ENCODE results near the gene NPS. TPM values are rescaled to one million over a fixed set of nuclear protein-coding genes. Genes with fewer than 3 reads are reported as not detected.

Gene NPS, protein sequence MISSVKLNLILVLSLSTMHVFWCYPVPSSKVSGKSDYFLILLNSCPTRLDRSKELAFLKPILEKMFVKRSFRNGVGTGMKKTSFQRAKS
- not detected in 2 replicates for total RNA-seq (2014; rRNA removed; shearing (Covaris generic))
- not detected in 2 replicates for polyA plus RNA-seq (2015; cell fraction: cytosol; rRNA removed)
- not detected in 2 replicates for polyA plus RNA-seq (2015; cell fraction: nucleus; rRNA removed)

DNA sequence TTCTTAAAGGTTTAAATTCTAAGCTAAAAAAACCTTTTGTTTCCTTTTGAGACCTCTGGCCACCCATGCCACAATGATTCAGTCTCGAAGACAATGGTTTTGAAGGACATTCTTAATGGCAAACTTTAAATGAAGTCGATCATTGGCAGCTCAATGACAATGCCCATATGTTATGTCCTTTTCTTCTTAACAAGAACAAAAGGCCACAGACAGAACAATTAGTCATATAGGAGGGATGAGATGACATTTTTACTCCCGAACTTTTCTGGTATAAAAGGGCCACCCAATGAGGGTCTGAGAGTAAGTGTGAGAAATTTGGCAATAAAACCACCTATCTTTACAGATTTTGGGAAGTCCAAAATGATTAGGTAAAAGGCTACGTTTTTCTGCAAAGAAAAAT is at the start of gene NPS:
TSS of gene NPS (plus strand) at position 301 of the 400 bp plus-strand sequence. CDS start at position 361, 60 bp downstream.
- in situ Hi-C loops (cut with HindIII; ENCODE audit: low pct_unique_long_range_greater_than_20kb, low sequenced_read_pairs): no loop called here
- no peak for DNase-seq (ENCODE audit: low read depth, low spot score)

DNA sequence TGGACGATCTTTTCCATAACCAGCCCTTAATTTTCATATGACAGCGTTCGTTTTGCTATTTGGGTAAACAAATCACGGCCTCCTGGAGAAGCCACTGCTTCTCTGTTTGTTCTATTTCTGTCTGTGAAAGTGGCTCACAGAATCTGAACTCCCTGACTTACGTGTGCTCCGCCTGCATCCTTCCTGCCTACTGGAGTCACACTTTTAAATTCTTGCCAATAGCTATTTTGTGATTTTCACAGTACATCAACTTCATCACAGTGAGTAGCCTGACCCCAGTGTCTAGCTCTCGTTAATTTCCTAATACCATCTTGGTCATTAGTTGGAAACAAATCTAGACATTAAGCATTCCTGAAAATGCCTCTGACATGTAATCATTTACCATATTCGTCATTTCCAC is 49.0 kb upstream of the NPS start:
- no peak for DNase-seq (ENCODE audit: low read depth, low spot score)
- in situ Hi-C loops (cut with HindIII; ENCODE audit: low pct_unique_long_range_greater_than_20kb, low sequenced_read_pairs): no loop called here

DNA sequence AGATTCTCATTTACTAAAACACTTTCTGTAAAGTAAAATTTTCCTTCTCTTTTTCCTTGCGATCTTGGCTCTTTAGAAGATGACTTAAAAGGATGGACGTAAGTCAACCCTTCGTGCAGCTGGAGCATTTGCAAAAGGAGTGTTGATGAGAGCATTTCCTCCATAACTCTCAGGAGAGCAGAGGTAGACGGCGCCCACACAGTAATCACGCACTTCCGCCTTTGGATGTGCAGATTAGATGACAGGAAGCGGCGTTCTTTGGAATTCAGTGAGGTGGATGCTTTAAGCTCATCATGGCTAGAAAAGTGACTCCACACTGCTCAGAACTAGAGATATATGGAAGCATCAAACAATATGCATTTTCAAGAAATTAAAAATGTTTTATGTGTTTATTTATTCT is 43.0 kb upstream of the NPS start:
- in situ Hi-C loops (cut with HindIII; ENCODE audit: low pct_unique_long_range_greater_than_20kb, low sequenced_read_pairs): no loop called here
- no peak for DNase-seq (ENCODE audit: low read depth, low spot score)

DNA sequence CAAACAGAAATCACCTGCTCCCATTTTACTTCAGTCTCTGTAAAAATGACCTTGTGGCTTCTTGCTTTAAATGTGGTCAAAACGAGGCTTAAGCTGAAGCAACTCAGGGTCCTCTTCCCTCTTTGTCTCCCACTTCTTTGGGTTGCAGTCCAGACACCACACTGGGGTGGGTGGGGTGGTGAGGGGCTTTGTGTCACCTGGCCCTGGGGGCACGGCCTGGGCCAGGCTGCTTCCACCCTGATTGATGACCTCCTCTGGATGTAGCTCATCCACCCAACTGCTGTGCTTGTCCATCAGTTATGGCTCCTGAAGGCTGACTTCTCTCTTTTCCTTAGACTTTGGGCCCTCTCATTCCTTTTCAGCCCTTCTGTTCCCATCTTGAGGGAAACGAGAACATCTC is 26.8 kb upstream of the NPS start:
- in situ Hi-C loops (cut with HindIII; ENCODE audit: low pct_unique_long_range_greater_than_20kb, low sequenced_read_pairs): no loop called here

DNA sequence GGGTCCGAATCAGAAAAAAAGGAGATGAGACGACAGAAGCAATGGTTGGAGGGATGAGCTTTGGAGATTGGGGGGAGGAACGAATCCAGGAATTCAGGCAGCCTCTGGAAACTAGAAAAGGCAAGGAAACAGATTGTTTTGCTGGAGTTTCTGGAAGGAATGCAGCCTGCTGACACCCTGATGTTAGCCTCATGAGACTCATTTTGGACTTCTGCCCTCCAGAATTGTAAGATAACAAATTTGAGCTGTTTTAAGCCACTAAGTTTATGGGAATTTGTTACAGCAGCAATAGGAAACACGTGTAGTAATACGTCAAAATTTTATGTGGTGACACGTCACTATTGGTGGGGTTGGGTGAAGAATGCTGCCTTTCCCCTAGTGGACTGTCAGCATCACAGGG is 25.6 kb upstream of the NPS start:
- in situ Hi-C loops (cut with HindIII; ENCODE audit: low pct_unique_long_range_greater_than_20kb, low sequenced_read_pairs): no loop called here
- DNase-seq (ENCODE audit: low read depth, low spot score): no peak

More for the DNA sequence above, 26.8 kb upstream of the NPS start:
- no peak for DNase-seq (ENCODE audit: low read depth, low spot score)

DNA sequence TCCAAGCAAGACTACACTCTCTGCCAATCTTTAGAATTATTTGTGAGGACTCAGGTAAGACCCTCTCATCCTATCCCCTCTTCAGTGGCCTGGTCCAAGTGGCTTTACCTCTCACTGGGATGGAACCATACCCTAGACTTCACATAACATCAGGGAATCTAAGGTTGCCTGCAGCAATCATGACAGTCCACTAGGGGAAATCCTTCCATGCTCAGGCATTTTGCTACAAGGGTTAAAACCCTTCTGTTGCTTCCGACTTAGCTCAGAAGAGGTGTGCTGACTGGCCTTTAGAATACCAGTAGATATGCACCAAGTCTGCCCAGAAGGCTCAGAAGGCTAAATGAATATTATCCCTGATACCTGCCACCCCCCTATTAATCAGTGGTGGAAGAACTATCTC is 24.9 kb upstream of the NPS start:
- peak; percentile 27 for DNase-seq (ENCODE audit: low read depth, low spot score)
- in situ Hi-C loops (cut with HindIII; ENCODE audit: low pct_unique_long_range_greater_than_20kb, low sequenced_read_pairs): no loop called here

DNA sequence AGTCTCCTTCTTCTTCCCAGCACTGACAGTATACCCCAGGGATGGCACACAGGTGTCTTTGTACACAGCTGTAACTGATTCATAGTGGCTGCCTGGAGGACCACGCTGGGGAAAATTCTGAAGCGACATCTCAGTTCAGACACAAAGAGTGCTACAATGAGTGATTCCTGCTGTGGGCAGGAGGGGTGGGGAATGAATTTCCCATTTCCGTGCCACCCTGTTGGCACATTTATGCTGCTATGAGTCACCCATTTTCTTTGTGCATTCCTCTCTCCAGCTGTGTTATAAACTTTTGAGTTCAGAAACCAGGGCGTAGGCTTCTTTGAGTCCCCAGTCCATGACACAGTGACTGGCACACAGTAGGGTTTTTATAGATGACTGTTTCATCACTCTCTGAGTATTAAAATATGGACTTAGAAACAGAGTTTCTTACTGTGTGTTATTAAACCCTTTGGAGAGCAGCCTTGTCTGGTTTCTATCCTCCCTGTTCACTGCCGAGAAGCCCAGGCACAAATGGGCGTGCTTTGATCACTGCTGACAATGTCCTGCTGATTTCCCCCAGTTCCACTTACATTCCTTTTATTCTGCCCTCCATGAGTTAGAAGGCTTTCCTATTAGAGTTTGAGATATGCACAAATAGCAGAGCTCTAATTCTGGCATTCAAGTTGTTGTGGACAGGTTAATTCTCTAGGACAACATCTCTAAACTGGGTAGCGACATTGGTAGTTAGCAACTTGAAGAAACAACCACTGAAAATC is 24.0 kb upstream of the NPS start:
- in situ Hi-C loops (cut with HindIII; ENCODE audit: low pct_unique_long_range_greater_than_20kb, low sequenced_read_pairs): no loop called here

DNA sequence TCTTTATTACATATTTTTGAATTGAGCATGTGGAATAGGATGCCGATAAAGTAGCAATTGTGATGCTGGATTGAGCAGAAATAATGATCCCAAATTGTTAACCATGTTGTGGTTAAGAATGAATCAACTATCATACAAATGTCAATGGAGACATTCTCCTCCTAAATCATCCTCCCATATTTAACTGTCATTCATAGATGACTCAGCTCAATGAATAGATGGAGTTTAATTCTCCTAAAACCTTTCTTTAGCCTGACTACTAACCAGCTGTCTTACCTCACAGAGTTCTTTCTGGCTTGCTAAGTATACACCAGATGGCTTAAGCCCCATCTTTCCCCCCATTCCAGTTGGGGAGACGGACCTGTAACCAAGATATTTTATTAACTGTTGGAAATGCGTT is 23.4 kb upstream of the NPS start:
- in situ Hi-C loops (cut with HindIII; ENCODE audit: low pct_unique_long_range_greater_than_20kb, low sequenced_read_pairs): no loop called here

More for the DNA sequence above, 24.0 kb upstream of the NPS start:
- DNase-seq (ENCODE audit: low read depth, low spot score): no peak

DNA sequence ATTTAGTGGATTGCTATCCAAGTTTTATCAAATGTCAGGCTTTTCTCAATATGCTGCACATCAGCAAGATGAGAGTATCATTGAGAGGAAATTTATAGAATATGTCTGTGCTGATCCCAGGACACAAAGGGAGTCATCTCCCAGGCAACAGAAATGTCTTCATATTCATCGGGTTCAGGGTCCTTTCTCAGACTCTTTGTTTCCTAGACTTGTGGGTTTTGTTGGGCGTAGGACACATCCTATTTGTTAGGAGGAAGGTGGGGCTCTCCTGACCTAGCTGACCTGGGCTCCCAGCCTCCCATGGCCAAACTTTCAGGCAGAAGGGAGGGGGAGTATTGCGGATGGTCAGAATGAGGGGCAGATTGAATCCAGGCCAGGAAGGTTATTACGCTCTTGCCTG is 22.9 kb upstream of the NPS start:
- DNase-seq (ENCODE audit: low read depth, low spot score): no peak
- in situ Hi-C loops (cut with HindIII; ENCODE audit: low pct_unique_long_range_greater_than_20kb, low sequenced_read_pairs): no loop called here

More for the DNA sequence above, 23.4 kb upstream of the NPS start:
- no peak for DNase-seq (ENCODE audit: low read depth, low spot score)

DNA sequence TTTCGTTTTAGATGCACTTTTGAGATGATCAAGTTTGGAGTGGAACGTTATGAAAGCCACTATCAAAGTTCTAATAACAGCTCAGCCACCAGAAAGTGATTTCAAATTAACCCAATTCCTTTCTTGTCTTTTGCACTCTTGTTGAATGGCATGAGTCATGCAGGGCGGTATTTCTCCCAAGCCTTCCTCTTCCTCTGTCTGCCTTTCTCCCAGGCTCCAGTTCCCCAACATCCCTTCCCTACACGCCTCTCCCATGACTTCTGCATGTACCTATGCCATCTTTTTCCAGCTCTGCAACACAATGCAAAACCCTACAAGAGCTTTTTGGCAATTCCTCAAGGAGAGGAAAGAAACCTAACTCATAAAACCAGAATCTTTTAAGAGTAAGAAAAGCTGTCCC is 21.8 kb upstream of the NPS start:
- DNase-seq (ENCODE audit: low read depth, low spot score): no peak
- in situ Hi-C loops (cut with HindIII; ENCODE audit: low pct_unique_long_range_greater_than_20kb, low sequenced_read_pairs): no loop called here

DNA sequence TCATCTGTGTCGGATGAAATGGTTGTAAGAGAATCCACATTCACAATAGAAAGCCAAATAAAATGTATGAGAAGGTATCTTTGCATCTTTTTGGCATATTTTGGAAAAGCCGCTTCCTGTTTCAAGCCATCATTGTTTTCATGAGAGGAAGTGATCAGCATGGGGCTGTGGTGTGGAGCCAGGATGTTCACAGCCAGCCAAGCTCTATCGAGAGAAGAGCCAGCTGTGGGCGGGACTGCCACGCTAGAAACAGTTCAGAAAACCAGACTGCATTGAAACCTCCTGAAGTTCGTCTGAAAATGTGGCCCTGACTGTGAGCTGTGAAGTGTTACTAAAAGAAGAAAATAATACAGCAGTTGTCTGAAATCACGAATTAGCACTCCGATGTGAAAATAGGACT is 21.2 kb upstream of the NPS start:
- in situ Hi-C loops (cut with HindIII; ENCODE audit: low pct_unique_long_range_greater_than_20kb, low sequenced_read_pairs): no loop called here
- DNase-seq (ENCODE audit: low read depth, low spot score): no peak

DNA sequence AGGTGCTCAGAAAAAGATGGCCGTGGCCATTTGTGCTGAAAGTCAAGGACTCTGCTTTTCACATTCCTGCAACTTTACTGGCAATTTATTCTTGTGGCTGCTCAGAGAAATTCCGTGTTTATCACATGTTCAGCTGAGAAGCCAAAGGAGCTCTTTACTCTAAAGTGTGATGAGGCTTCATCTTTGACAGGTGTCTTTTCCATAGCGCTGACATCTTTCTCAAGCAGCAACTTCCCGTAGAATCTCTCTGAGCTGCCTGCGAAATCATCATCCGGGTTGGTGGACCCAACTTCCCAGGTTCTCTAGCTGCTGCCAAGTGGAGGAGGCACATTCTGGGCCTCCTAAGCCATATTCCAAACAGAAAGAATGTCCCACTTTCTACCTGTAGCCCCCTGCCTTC is 16.9 kb upstream of the NPS start:
- in situ Hi-C loops (cut with HindIII; ENCODE audit: low pct_unique_long_range_greater_than_20kb, low sequenced_read_pairs): no loop called here
- no peak for DNase-seq (ENCODE audit: low read depth, low spot score)

DNA sequence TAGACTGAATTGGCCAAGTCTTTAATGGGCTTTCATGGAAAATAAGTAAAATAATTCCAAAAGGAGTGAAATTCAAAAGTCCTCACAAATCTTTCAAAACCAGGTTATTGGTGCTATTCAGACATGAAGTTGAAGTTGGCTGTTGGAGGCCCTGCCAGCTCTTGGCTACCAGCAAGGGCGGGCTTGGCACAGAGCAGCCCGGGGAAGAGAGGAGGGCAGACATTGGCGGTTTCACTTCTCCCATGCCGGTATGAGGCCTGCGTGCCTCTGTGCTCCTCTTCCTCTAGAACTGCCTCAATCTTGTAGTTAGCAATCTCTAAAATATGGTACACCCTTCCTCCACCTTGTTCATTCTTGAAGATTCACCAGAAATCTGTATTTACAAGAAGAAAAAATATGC is 16.4 kb upstream of the NPS start:
- in situ Hi-C loops (cut with HindIII; ENCODE audit: low pct_unique_long_range_greater_than_20kb, low sequenced_read_pairs): no loop called here
- DNase-seq (ENCODE audit: low read depth, low spot score): no peak

DNA sequence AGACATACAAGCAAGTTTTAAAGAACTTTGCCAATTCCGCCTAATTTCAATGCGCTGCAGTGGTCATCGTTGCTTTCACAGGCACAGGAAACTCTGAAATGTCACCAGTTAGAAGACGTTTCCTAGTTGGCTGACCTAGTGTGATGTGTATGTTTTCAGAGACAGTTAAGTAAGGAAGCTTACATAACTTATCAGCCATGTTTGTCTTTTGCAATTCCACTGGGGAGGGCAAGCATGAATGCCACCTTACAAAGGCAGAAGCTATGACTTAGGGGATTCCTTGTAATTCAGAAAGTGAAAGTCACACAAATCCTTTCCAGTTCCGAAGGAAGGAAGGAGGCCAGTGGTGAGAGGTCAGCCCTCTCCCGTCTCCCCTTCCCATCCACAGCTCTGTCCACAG is 15.0 kb upstream of the NPS start:
- no peak for DNase-seq (ENCODE audit: low read depth, low spot score)
- in situ Hi-C loops (cut with HindIII; ENCODE audit: low pct_unique_long_range_greater_than_20kb, low sequenced_read_pairs): no loop called here

DNA sequence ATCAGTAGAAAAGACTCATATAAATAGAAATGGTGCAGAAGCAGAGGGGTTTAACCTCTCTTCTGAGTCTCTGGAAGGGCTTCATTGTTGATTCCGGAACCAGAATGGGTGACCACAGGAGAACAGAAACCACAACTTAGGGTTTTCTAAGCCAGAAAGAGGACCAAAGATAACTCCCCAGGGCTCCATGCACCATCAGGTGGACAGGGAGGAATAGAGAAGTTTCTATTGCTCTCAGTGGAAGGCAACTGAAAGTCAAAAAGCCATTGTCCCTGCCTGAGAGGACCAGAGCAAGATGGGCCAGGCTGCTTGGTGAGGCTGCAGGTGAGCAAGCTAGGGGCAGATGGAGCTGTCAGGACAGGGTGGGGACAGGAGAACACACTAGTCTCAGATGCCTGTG is 14.6 kb upstream of the NPS start:
- DNase-seq (ENCODE audit: low read depth, low spot score): no peak
- in situ Hi-C loops (cut with HindIII; ENCODE audit: low pct_unique_long_range_greater_than_20kb, low sequenced_read_pairs): no loop called here

DNA sequence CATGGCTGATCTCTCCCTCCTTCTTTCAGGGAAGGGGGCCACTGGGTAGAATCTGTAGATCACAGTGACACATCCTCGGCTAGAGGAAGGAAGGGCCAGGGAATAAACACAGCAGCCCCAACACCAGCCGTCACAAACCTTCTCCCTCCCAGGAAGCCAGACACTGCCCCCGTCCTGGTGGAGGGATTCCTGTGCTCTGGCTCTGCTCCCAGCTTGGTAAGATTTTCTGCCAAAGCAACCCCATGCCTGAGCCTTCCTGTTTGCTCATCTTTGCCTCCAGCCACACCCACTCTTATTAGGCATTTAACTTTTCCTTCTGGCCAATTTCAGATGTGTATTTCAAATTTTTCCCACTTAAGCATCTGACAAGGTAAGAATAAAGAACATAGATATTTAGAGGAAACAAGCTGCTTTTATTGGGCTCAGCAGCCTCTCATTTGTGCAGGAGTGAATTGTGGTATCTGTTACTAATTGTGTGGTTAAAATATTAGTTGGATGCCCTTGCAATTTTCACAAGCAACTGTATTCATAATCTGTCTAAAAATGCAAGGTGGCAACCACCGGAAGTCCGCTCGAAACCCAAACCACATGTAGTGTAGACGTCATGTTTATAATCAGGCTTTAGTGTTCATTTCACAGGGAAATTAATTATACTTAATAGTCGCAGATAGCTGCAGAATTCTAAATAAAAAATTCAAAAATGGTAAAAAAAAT is 13.2 kb upstream of the NPS start:
- DNase-seq (ENCODE audit: low read depth, low spot score): no peak
- in situ Hi-C loops (cut with HindIII; ENCODE audit: low pct_unique_long_range_greater_than_20kb, low sequenced_read_pairs): no loop called here

DNA sequence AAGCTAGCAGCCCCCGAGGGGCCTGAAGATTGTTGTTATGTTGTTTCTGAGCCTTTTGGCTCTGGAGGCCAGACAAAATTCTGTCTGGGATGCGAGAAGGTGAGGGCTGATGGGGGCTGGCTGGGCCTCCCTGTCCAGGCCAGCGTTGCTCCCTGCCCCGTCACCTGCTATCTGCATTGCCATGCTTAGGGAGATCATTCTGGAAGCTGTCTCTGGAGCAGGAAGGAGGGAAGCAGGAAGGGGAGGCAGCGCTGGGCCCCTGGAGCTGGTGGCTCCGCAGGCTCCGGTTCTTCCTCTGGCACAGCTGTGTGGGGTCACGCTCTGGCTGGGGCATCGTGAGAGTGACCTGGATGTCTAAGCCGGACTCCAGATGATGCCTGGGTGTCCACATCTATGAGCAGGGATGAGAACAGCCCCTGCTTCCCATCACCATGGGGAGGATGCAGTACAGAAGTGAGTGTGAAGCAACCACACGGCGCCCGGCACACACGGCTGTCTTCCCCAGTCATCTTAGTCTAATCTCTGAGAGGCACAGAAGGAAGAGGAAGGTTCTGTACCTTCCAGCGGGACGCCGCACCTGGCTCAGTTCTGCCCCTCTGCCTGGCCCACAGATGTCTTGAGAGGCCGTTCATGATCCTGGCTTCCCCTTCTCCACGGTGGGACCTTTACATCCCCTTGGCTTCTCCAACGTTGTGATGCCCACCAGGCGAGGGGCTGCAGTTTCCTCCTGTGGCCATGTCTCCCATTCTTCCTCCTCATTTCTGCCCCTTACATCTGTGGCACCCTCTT is 11.9 kb upstream of the NPS start:
- DNase-seq (ENCODE audit: low read depth, low spot score): no peak
- in situ Hi-C loops (cut with HindIII; ENCODE audit: low pct_unique_long_range_greater_than_20kb, low sequenced_read_pairs): no loop called here

DNA sequence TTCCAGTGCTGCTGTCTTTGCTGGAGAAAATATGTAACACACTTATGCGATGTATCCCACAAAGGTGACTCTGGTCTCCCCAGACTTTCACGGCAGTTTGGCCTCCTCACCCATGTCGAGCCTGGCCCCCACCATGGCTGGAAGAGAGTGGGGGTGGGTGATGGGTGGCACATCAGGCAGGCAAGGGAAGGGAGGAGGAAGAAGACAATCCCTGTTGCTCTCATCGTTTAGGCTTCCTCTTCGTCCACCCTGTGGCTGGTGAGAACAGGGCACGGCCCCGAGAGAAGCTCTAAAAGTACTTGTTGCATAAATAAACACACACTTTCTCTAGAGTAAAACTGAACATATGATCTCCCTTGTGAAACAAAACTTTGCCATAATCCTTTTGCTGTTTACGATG is 11.2 kb upstream of the NPS start:
- DNase-seq (ENCODE audit: low read depth, low spot score): no peak
- in situ Hi-C loops (cut with HindIII; ENCODE audit: low pct_unique_long_range_greater_than_20kb, low sequenced_read_pairs): no loop called here
